GM12878 (cell line): ENCODE data around the gene CACNA1A. TPM values are rescaled to one million over a fixed set of nuclear protein-coding genes. Genes with fewer than 3 reads are reported as not detected.

Experiments used
- ATAC-seq: fragments of 200-7000 bp; cut with Tn5 transposase; 3 replicates; pipeline ENCODE4 v1.9.1; 2020; ENCODE audit warnings: mild to moderate bottlenecking, moderate library complexity
- BruUV-seq: library from RNA; stranded (reverse); fragments of 400-500 nt; replicated peaks from 2 replicates; lab custom pipeline; 2021; lab: Mats Ljungman, UMichigan
- CTCF ChIA-PET: fragments of 300-600 bp; sonication (Branson Sonifier 250); formaldehyde crosslinking; extraction: SDS; loops from one replicate; lab custom pipeline; 2021; ENCODE audit warnings: inconsistent platforms; lab: Yijun Ruan, JAX
- POLR2A ChIA-PET: fragments of 350-600 bp; formaldehyde crosslinking; extraction: SDS; loops from one replicate; lab custom pipeline; 2021; ENCODE audit warnings: inconsistent platforms; lab: Charles Lee
- RAD21 ChIA-PET: fragments of 300-600 bp; sonication (Branson Sonifier 250); formaldehyde crosslinking; loops from one replicate; lab custom pipeline; 2023; ENCODE audit warnings: antibody characterized with exemption; ENCODE audit not compliant: unreplicated experiment; lab: Charles Lee
- SMC1A ChIA-PET: fragments of 300-600 bp; sonication (Branson Sonifier 250); formaldehyde crosslinking; loops from one replicate; lab custom pipeline; 2023; ENCODE audit not compliant: unreplicated experiment, uncharacterized antibody; lab: Charles Lee
- DNase-seq: peaks from one replicate; pipeline ENCODE4 v3.0.0-alpha.2; 2011; ENCODE audit warnings: low read depth, low spot score
- FAIRE-seq: peaks from 3 replicates; lab custom pipeline; 2011; peaks lifted over from hg19 to GRCh38; lab: Jason Lieb, UNC
- H2AFZ ChIP-seq: 2 replicates; pipeline ENCODE4 v1.6.0; 2011; ENCODE audit warnings: low read depth, low read length, control low read depth; ENCODE audit not compliant: control insufficient read depth
- H3K27ac ChIP-seq: 2 replicates; pipeline ENCODE4 v1.5.1; 2011; ENCODE audit warnings: control low read depth; ENCODE audit not compliant: control insufficient read depth, insufficient read depth
- H3K27me3 ChIP-seq, 2 experiments: replicated peaks in 1 of 2; 2 replicates each; pipeline versions ENCODE4 v1.6.0 to v1.6.1; 2011; ENCODE audit warnings: low read length in 1 of 2; ENCODE audit not compliant: control insufficient read depth in 2 of 2, insufficient read depth in 2 of 2
- H3K36me3 ChIP-seq, 2 experiments: 2 replicates each; pipeline ENCODE4 v1.5.1; 2011; ENCODE audit warnings: low read length in 1 of 2; ENCODE audit not compliant: control insufficient read depth in 2 of 2, insufficient read depth in 2 of 2
- H3K4me1 ChIP-seq: 2 replicates; pipeline ENCODE4 v1.6.1; 2011; ENCODE audit warnings: mild to moderate bottlenecking, low read length, moderate library complexity, mixed read lengths; ENCODE audit not compliant: control insufficient read depth, insufficient read depth
- H3K4me2 ChIP-seq: 2 replicates; pipeline ENCODE4 v1.6.0; 2011; ENCODE audit warnings: control low read depth; ENCODE audit not compliant: control insufficient read depth, insufficient read depth
- H3K4me3 ChIP-seq: fragments of 200-600 bp; sonication (generic); 2 replicates; pipeline ENCODE4 v1.5.1; 2016
- H3K79me2 ChIP-seq: 2 replicates; pipeline ENCODE4 v1.6.0; 2011; ENCODE audit warnings: low read length; ENCODE audit not compliant: control insufficient read depth, insufficient read depth
- H3K9ac ChIP-seq: 2 replicates; pipeline ENCODE4 v1.8.0; 2011; ENCODE audit warnings: low read length, control low read depth, mixed read lengths; ENCODE audit not compliant: control insufficient read depth, insufficient read depth
- H3K9me3 ChIP-seq: replicated peaks from 3 replicates; pipeline ENCODE4 v1.5.1; 2011; ENCODE audit warnings: mild to moderate bottlenecking, low read length; ENCODE audit not compliant: control insufficient read depth, insufficient read depth
- H4K20me1 ChIP-seq: 2 replicates; pipeline ENCODE4 v1.6.0; 2011; ENCODE audit not compliant: control insufficient read depth, insufficient read depth
- ATF7 ChIP-seq: fragments of 450-650 bp; IDR thresholded peaks from 2 replicates; pipeline ENCODE4 v1.6.1; 2016; ENCODE audit warnings: low read depth, mild to moderate bottlenecking
- BHLHE40 ChIP-seq, 2 experiments: fragments of 450-650 bp in 1 of 2; IDR thresholded peaks; 2 replicates each; pipeline ENCODE4 v1.6.1; 2011 to 2017; ENCODE audit warnings: low read depth in 2 of 2, borderline replicate concordance in 1 of 2, improper control_type of control experiment in 1 of 2, low read length in 1 of 2, mild to moderate bottlenecking in 1 of 2
- BMI1 ChIP-seq: fragments of 450-650 bp; IDR thresholded peaks from 2 replicates; pipeline ENCODE4 v1.6.1; 2016; ENCODE audit warnings: mild to moderate bottlenecking, moderate library complexity, borderline replicate concordance
- CBX3 ChIP-seq: fragments of 200-600 bp; sonication (generic); IDR thresholded peaks from 2 replicates; pipeline ENCODE4 v1.6.1; 2016; ENCODE audit warnings: low read depth, borderline replicate concordance
- GABPA ChIP-seq: IDR thresholded peaks from 2 replicates; pipeline ENCODE4 v1.6.1; 2014; ENCODE audit warnings: antibody characterized with exemption, low read depth, mild to moderate bottlenecking, inconsistent platforms
- GATAD2B ChIP-seq: fragments of 450-650 bp; conservative IDR thresholded peaks from 2 replicates; pipeline ENCODE4 v1.6.1; 2017; ENCODE audit warnings: low read depth, mild to moderate bottlenecking, moderate library complexity
- IKZF1 ChIP-seq: fragments of 450-650 bp; conservative IDR thresholded peaks from 2 replicates; pipeline ENCODE4 v1.6.1; 2017; ENCODE audit warnings: antibody characterized with exemption, mild to moderate bottlenecking
- MEF2B ChIP-seq: fragments of 450-650 bp; IDR thresholded peaks from 2 replicates; pipeline ENCODE4 v1.6.1; 2018; ENCODE audit warnings: mild to moderate bottlenecking, moderate library complexity; ENCODE audit not compliant: partially characterized antibody, poor library complexity, severe bottlenecking
- PML ChIP-seq: IDR thresholded peaks from 2 replicates; pipeline ENCODE4 v1.6.1; 2012; ENCODE audit warnings: low read length, inconsistent platforms
- RB1 ChIP-seq: fragments of 450-650 bp; formaldehyde crosslinking; IDR thresholded peaks from 2 replicates; pipeline ENCODE4 v1.6.1; 2017; ENCODE audit warnings: mild to moderate bottlenecking, borderline replicate concordance
- SMC3 ChIP-seq: IDR thresholded peaks from 2 replicates; pipeline ENCODE4 v1.6.1; 2011; ENCODE audit warnings: low read length, improper control_type of control experiment, borderline replicate concordance
- SREBF1 ChIP-seq: IDR thresholded peaks from 2 replicates; pipeline ENCODE4 v1.6.1; 2012; ENCODE audit warnings: mild to moderate bottlenecking, low read length
- SRF ChIP-seq, 2 experiments: IDR thresholded peaks; 2 replicates each; pipeline ENCODE4 v1.6.1; 2011; ENCODE audit warnings: low read depth in 2 of 2, low read length in 2 of 2, mild to moderate bottlenecking in 1 of 2, moderate library complexity in 1 of 2
- SUZ12 ChIP-seq: fragments of 200-600 bp; sonication (generic); IDR thresholded peaks from one replicate; pipeline ENCODE4 v1.6.1; 2018; ENCODE audit warnings: antibody characterized with exemption, mild to moderate bottlenecking; ENCODE audit not compliant: unreplicated experiment
- ZNF274 ChIP-seq: IDR thresholded peaks from one replicate; pipeline ENCODE4 v1.8.0; 2011; ENCODE audit not compliant: insufficient read length, insufficient read depth
- WGBS: methylation state at CpG from one replicate; pipeline ENCODE4 v1.1.6; 2016; ENCODE audit warnings: low lambda C conversion rate; ENCODE audit not compliant: insufficient replicate concordance, insufficient coverage; ENCODE audit errors: missing lambda C conversion rate; 5-methylcytosine and 5-hydroxymethylcytosine counted together
- in situ Hi-C: fragments of 300-500 bp; cut with MboI; formaldehyde crosslinking; loops from 9 replicates; pipeline ENCODE4 v1.14.3; 2018; ENCODE audit warnings: mixed read lengths
- intact Hi-C: fragments of 100-400 bp; cut with micrococcal nuclease; formaldehyde crosslinking; loops from one replicate; pipeline ENCODE4 v1.14.2; 2022; ENCODE audit not compliant: unreplicated experiment
- polyA plus RNA-seq, 11 experiments: library from polyadenylated mRNA; depleted of rRNA in 4 of 11; unstranded in 6 of 11; stranded (reverse) in 5 of 11; fragments of >200 nt; fragmentation: Nextera tagmentation in 4 of 11; fragmentation: Illumina TruSeq in 1 of 11; extraction: Ambion mirVana in 4 of 11; extraction: Trizol in 1 of 11; gene quantifications; 1 replicate in 1 of 11; 2 replicates in 10 of 11; pipeline versions ENCODE4 v1.2.1 to v1.2.3, GENCODE V29; 2011 to 2016; ENCODE audit warnings: inconsistent platforms in 2 of 11, missing spikeins in 2 of 11, low read depth in 1 of 11
- total RNA-seq, 4 experiments: library from RNA; depleted of rRNA in 3 of 4; stranded (reverse); fragments of >200 nt in 3 of 4; fragmentation: Illumina TruSeq in 1 of 4; extraction: Trizol in 1 of 4; gene quantifications; 2 replicates each; pipeline versions ENCODE4 v1.2.1 to v1.2.3, GENCODE V29; 2013 to 2021
- TF ChIP-seq, protein P1 (sequence below): fragments of 450-650 bp; IDR thresholded peaks from 2 replicates; pipeline ENCODE4 v1.6.1; 2017; ENCODE audit warnings: mild to moderate bottlenecking, low read depth, inconsistent platforms; ENCODE audit not compliant: poor library complexity, severe bottlenecking
- TF ChIP-seq, protein P2 (sequence below): fragments of 450-650 bp; IDR thresholded peaks from 2 replicates; pipeline ENCODE4 v1.6.1; 2017; ENCODE audit warnings: mild to moderate bottlenecking, moderate library complexity

CACNA1A gene
- total and polyA plus RNA-seq, 10 of the 15 experiments (the other 5 are each of a cell fraction or from before 2014, with no cell fraction given): 1.1 to 4.4 (median 2.5) TPM

DNA sequence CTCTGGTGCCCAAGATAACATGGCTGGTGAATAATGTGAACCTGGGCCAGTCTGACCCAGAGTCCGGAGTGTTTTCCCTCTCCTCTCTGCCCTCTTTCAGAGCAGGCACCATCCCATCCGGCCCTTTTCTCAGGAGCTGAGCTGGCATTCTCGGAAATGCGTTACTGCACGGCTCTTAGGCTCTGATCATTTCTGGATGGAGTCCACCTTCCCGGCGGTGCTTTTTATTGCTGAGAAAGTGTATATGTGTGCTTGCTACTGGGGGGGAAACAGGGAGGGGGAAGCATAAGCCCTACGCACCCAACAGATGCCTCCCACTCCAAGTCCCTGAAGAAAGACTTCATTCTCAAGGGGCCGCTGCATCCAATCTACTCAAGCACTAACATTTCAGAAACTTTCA lies 6.6 kb downstream of the CACNA1A start (continued):
- TF ChIP-seq, protein P1, sequence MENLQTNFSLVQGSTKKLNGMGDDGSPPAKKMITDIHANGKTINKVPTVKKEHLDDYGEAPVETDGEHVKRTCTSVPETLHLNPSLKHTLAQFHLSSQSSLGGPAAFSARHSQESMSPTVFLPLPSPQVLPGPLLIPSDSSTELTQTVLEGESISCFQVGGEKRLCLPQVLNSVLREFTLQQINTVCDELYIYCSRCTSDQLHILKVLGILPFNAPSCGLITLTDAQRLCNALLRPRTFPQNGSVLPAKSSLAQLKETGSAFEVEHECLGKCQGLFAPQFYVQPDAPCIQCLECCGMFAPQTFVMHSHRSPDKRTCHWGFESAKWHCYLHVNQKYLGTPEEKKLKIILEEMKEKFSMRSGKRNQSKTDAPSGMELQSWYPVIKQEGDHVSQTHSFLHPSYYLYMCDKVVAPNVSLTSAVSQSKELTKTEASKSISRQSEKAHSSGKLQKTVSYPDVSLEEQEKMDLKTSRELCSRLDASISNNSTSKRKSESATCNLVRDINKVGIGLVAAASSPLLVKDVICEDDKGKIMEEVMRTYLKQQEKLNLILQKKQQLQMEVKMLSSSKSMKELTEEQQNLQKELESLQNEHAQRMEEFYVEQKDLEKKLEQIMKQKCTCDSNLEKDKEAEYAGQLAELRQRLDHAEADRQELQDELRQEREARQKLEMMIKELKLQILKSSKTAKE: no peak
- TF ChIP-seq, all 136 proteins: peak for 0

DNA sequence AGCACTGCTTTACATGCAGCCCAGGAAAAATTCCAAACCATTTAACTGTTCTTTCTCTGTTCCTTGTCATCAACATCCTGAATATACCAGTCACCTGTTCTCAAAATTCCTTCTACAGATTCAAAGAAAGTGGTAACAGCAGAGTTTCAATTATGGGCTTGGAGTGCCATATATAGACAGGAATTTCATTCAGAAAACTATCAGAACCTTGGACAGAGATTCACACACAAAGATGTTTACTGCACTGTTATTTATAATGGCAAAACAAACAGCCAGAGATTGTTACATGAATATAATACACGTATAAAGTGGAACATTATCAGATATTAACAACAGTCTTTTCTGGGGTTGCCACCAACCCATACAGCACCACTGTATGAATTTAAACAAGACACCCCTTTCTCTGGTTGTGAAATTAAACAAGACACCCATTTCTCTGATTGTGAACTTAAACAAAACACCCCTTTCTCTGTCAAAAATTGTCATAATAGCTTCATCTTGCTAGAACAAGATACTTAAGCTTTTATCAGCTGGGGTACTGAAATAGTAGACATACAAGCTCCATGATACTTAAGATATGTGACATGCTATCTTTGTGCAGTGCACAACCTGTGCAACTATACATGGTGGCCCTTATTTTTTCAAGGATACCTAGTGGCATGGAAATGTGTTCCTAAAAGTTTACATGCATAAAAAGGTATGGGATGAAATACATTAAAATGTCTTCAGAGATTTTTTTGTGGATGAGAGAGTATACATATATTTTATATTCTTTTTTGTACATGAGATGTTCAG lies 12.6 kb downstream of the CACNA1A start:
- DNase-seq (no peak), ATAC-seq (no peak), FAIRE-seq (no peak)
- in situ Hi-C loops: no loop called here
- CTCF ChIA-PET: no interaction called here
- Histone ChIP-seq H4K20me1 (no peaks in the 10 kb centered on the region), H3K9me3 (no peaks in the 10 kb centered on the region; the same call in 2 of the 3 replicates), H3K79me2 (no peaks in the 10 kb centered on the region), H3K27me3 (no peaks in the 10 kb centered on the region), H3K9ac (no peak overlapping the region), H3K4me1 (no peaks in the 10 kb centered on the region), H3K27ac (no peak overlapping the region), H3K4me3 (no peak overlapping the region), H2AFZ (no peak overlapping the region), H3K36me3 (no peaks in the 10 kb centered on the region), H3K4me2 (no peak overlapping the region)
- RAD21 ChIA-PET: no interaction called here
- SMC1A ChIA-PET: no interaction called here
- BruUV-seq: no TSS peak
- POLR2A ChIA-PET: no interaction called here
- intact Hi-C loops: no loop called here
- 0% methylated on average over 1 of the region's 1 CpG for WGBS
- TF ChIP-seq, protein P2, sequence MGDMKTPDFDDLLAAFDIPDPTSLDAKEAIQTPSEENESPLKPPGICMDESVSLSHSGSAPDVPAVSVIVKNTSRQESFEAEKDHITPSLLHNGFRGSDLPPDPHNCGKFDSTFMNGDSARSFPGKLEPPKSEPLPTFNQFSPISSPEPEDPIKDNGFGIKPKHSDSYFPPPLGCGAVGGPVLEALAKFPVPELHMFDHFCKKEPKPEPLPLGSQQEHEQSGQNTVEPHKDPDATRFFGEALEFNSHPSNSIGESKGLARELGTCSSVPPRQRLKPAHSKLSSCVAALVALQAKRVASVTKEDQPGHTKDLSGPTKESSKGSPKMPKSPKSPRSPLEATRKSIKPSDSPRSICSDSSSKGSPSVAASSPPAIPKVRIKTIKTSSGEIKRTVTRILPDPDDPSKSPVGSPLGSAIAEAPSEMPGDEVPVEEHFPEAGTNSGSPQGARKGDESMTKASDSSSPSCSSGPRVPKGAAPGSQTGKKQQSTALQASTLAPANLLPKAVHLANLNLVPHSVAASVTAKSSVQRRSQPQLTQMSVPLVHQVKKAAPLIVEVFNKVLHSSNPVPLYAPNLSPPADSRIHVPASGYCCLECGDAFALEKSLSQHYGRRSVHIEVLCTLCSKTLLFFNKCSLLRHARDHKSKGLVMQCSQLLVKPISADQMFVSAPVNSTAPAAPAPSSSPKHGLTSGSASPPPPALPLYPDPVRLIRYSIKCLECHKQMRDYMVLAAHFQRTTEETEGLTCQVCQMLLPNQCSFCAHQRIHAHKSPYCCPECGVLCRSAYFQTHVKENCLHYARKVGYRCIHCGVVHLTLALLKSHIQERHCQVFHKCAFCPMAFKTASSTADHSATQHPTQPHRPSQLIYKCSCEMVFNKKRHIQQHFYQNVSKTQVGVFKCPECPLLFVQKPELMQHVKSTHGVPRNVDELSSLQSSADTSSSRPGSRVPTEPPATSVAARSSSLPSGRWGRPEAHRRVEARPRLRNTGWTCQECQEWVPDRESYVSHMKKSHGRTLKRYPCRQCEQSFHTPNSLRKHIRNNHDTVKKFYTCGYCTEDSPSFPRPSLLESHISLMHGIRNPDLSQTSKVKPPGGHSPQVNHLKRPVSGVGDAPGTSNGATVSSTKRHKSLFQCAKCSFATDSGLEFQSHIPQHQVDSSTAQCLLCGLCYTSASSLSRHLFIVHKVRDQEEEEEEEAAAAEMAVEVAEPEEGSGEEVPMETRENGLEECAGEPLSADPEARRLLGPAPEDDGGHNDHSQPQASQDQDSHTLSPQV: no peak
- TF ChIP-seq SMC3 (no peak), MEF2B (no peak), ZNF274 (no peak), BMI1 (no peak), CBX3 (no peak), BHLHE40 (IDR thresholded peaks at IDR 0.05; ENCODE audit: borderline replicate concordance in 1 of 2, low read depth in 2 of 2, low read length in 1 of 2) (no peak), SREBF1 (no peak), ATF7 (no peak), IKZF1 (no peak), SRF (IDR thresholded peaks at IDR 0.05; ENCODE audit: low read depth in 2 of 2, low read length in 2 of 2) (no peak), GATAD2B (no peak), PML (no peak), SUZ12 (no peak), RB1 (no peak), GABPA (no peak)
